ENCODE results near the gene NSUN7.

DNA sequence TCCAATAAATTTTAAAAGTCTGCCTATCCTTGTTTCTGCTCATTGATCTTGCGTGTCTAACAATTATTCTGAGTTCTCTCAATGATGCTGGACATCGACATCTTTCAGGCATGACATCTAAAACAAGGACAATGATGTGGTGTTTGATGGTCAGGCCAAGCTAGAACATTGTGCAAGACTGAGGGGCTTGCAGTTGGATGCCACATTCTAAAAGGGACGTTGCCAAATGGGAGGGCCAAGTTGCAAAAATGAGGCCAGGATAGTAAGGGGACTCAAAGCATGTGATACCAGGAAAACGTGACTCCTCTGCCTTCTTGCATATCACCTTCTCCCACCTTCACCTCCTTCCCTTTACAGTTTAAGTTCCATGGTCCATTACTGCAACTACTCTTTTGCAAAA is 29.4 kb upstream of the NSUN7 start:
- no peak for TF ChIP-seq POLR2A (IDR thresholded peaks at IDR 0.05)
- TF ChIP-seq, protein P1, sequence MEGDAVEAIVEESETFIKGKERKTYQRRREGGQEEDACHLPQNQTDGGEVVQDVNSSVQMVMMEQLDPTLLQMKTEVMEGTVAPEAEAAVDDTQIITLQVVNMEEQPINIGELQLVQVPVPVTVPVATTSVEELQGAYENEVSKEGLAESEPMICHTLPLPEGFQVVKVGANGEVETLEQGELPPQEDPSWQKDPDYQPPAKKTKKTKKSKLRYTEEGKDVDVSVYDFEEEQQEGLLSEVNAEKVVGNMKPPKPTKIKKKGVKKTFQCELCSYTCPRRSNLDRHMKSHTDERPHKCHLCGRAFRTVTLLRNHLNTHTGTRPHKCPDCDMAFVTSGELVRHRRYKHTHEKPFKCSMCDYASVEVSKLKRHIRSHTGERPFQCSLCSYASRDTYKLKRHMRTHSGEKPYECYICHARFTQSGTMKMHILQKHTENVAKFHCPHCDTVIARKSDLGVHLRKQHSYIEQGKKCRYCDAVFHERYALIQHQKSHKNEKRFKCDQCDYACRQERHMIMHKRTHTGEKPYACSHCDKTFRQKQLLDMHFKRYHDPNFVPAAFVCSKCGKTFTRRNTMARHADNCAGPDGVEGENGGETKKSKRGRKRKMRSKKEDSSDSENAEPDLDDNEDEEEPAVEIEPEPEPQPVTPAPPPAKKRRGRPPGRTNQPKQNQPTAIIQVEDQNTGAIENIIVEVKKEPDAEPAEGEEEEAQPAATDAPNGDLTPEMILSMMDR (IDR thresholded peaks at IDR 0.05): no peak
